SK-N-SH treated with all-trans-retinoic acid at 6 μM for 48 hours (cell line): ENCODE measurements around the gene BBC3.

Source experiments
- PATZ1 ChIP-seq: fragments of 250-450 bp; sonication (Bioruptor Pico); IDR thresholded peaks from 2 replicates; pipeline ENCODE4 v1.8.0; 2020; ENCODE audit warnings: mild to moderate bottlenecking, moderate library complexity, borderline replicate concordance
- ZC3H10 ChIP-seq: fragments of 250-450 bp; sonication (Bioruptor Pico); IDR thresholded peaks from 2 replicates; pipeline ENCODE4 v1.5.1; 2021; ENCODE audit warnings: mild to moderate bottlenecking, moderate library complexity
- ZFP3 ChIP-seq: fragments of 250-450 bp; sonication (Bioruptor Pico); IDR thresholded peaks from 2 replicates; pipeline ENCODE4 v1.5.0; 2020; ENCODE audit warnings: mild to moderate bottlenecking, moderate library complexity
- ZNF70 ChIP-seq: fragments of 450-650 bp; formaldehyde crosslinking; IDR thresholded peaks from 2 replicates; pipeline ENCODE4 v1.5.0; 2020; ENCODE audit warnings: mild to moderate bottlenecking, moderate library complexity
- TF ChIP-seq, protein P1 (sequence below): fragments of 250-450 bp; sonication (Bioruptor Pico); IDR thresholded peaks from 2 replicates; pipeline ENCODE4 v1.5.1; 2020; ENCODE audit warnings: low read depth, mild to moderate bottlenecking, moderate library complexity

DNA sequence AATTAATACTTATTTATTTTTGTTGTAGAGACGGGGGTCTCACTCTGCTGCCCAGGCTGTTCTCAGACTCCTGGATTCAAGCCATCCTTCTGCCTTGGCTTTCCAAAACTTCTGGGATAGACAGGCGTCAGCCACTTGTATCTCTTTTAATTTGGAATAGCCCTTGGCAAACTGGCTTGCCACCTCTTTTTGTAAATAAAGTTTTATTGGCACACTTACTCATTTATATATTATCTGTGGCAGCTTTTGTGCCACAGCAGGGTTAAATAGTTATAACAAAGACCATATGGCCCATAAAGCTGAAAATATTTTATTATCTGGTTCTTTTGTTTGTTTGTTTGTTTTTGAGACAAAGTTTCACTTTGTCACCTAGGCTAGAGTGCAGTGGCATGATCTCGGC, 30.5 kb downstream of the BBC3 start:
- TF ChIP-seq PATZ1 (CRISPR knock-in tag) = no peak
- TF ChIP-seq ZFP3 (CRISPR knock-in tag) = no peak
- TF ChIP-seq, protein P1, sequence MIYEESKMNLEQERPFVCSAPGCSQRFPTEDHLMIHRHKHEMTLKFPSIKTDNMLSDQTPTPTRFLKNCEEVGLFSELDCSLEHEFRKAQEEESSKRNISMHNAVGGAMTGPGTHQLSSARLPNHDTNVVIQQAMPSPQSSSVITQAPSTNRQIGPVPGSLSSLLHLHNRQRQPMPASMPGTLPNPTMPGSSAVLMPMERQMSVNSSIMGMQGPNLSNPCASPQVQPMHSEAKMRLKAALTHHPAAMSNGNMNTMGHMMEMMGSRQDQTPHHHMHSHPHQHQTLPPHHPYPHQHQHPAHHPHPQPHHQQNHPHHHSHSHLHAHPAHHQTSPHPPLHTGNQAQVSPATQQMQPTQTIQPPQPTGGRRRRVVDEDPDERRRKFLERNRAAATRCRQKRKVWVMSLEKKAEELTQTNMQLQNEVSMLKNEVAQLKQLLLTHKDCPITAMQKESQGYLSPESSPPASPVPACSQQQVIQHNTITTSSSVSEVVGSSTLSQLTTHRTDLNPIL (CRISPR knock-in tag) = no peak
- TF ChIP-seq ZNF70 (CRISPR knock-in tag) = no peak
- TF ChIP-seq ZC3H10 = no peak
